LoVo (cell line): Measurements from ENCODE around the gene PEX1.
"Not testable (repeated sequence)": the region's sequence is repeated elsewhere in the genome, so short reads cannot be mapped to it uniquely, and the experiment has no call there.

ENCODE experiments used
- DNase-seq: peaks from one replicate; pipeline ENCODE4 v3.0.0-alpha.2; 2016; ENCODE audit warnings: low spot score

PEX1 gene

DNA sequence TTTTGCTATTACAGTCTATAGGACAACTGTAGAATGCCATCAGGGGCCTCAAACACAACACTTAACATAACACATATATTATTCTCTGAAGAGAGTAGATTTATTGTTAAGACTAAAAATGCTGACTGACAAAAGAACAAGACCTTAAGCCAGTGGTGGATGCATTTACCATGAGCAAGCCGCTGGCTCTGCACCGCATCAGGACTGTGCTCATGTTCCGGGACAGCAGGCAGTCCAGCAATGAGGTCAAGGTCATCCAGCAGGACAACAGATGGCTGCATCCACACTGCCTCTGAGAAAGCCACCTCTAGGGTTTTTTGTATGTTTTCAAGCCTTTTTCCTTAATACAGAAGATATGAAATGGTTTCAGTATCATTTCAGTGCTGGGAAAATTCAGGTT lies 23.8 kb downstream of the PEX1 start:
- no peak for DNase-seq

- DNase-seq: no peak
Observed at GRCh38 chr7:92503767-92504166, 24.6 kb downstream of the PEX1 start.

DNA sequence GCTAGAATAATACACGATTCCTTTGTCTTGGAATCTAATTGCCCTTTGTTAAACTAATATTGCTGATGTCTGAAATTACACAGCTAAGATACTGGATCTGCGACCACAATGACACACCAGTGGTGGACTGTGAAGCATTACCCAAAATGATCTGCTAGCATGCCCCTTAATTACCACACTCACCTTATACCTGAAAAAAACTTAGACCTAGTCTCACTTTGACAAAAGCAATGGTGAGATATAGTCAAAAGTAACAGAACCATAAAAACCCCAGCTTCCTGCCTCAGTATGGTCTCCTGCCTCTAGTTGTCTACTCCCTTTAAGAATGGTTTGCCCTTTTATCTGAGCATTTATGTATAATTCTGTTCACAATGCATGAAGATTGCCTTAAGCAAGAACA lies 29.8 kb downstream of the PEX1 start:
- DNase-seq: no peak

GRCh38 chr7:92496876-92497275 lies 31.4 kb downstream of the PEX1 start:
- DNase-seq: no peak

- DNase-seq: no peak
Observed at GRCh38 chr7:92489634-92490033, 38.7 kb downstream of the PEX1 start.

DNA sequence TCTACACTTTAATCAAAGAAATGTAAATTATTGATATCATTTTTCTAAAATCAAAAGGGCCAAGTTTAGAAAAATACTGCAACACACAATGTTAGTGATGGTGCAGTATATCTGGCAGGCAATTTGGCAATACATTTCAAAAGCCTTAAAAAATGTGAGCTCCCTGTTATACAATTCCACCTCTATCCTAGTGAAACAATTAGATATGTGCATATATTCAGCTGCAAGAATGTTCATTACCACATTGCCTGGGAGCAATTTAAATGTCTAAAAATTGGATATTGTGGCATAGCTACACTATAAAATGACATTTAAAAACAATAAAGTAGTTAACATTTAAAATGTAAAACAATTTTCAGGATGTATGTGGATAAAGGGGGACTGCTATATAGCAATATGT lies 40.5 kb downstream of the PEX1 start:
- no peak for DNase-seq

- DNase-seq: no peak
Observed at GRCh38 chr7:92485974-92486373, 42.3 kb downstream of the PEX1 start.

- DNase-seq: no peak
Observed at GRCh38 chr7:92485267-92485892, 42.9 kb downstream of the PEX1 start.

GRCh38 chr7:92484226-92484625 lies 44.1 kb downstream of the PEX1 start:
- DNase-seq: not testable (repeated sequence)

GRCh38 chr7:92483624-92484023 lies 44.7 kb downstream of the PEX1 start:
- DNase-seq: not testable (repeated sequence)

- not testable (repeated sequence) for DNase-seq
Observed at GRCh38 chr7:92479146-92479545, 49.2 kb downstream of the PEX1 start.

GRCh38 chr7:92478711-92479110 lies 49.6 kb downstream of the PEX1 start:
- no peak for DNase-seq

DNA sequence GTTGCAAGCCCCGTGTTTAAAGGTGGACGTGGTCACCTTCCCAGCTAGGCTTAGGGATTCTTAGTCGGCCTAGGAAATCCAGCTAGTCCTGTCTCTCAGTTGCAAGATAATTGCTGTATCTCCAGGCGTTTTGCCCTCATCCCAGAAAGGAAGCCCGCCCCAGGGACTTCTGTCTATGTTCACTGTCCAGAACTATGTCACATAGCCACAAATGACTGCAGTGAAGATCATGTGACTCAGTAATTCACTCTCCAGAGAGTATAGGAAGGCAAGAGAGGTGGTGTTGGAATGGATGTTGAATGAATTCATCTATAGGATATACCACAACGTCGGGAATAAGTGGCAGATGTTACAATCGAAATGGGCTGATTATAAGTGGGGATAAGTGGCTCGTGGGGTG lies 50.2 kb downstream of the PEX1 start:
- DNase-seq: no peak

GRCh38 chr7:92477681-92478080 lies 50.6 kb downstream of the PEX1 start, which contains the start of gene ERVW-1:
Gene ERVW-1, minus strand, starts transcription at chr7:92477946. Its CDS starts 7,565 bp downstream, at chr7:92470381.
- DNase-seq: not testable (repeated sequence)

DNA sequence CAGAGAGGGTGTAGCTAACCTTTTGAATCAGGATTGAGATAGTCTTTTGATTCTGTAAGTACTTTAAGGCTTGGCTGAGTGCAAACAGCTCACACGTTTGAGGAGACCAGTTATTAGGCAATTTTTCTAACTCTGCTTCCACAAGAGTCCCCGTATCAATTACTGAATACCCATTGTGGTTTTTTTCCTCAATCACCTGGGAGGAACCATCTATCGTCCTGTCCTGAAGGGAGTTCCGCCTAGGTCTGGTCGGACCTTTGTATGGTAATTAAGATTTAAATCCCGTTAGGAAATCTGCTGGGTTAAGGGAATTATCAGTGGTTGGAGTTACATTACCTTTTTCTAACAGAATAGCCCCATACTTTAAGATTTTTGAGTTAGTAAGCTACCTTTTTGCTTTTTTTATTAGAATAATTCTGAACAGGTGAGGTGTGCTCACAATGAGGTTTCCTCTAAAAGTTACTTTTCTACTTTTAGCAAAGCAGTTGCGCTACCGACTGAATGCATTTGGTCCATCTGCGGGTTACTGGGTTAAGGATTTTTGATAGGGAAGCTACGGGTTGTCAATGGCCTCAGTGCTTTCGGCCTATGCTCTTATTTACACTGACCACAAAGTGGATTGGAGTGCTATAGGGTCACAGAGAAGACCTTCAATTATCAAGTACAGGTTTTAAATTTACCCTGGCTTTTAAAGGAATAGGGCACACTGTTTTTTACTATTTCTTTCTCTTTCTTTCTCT lies 52.3 kb downstream of the PEX1 start:
- DNase-seq: not testable (repeated sequence)

DNA sequence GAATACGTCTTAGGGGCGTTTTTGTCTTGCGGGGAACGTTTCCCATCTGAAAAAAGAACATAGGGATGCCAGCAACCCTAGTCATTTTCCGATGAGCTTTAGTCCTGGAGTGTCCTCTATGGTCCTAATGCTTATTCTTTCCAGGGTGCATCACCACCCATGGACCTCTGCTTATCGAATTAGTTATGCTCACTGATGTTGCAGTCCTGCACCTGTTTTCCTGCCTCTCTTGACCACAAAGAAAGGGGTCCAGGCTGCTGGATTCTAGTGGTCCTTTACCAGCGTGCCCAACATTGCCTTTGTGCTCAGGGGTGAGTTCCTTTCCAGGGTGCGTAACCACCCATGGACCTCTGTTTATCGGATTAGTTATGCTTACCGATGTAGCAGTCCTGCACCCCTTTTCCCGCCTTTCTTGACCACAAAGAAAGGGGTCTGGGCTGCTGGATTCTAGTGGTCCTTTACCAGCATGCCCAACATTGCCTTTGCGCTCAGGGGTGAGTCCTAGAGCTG lies 53.0 kb downstream of the PEX1 start:
- not testable (repeated sequence) for DNase-seq

GRCh38 chr7:92473989-92474388 lies 54.3 kb downstream of the PEX1 start:
- peak; percentile 35 for DNase-seq

- not testable (repeated sequence) for DNase-seq
Observed at GRCh38 chr7:92468589-92468988, 59.7 kb downstream of the PEX1 start.

GRCh38 chr7:92466682-92467081 lies 61.6 kb downstream of the PEX1 start:
- DNase-seq: peak; percentile 20

DNA sequence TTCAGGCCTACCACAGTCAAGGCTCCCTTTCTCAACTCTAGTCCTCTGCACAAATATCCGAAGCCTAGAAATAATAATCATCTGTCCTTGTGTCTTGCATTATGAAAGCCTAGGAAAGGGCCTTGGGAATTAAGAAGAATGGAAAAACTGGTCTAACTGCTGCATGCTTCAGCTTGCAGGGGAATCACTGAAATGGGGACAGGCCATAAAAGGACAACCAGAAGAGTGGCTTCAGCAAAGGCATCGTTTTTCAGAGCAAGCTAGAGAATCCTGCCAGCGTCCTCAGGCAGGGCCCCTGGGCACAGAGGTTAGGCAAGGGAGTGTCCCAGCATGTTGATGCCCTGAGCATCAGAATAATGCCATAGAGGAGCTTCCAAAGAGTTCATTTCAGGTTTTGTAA lies 63.8 kb downstream of the PEX1 start:
- no peak for DNase-seq

- no peak for DNase-seq
Observed at GRCh38 chr7:92462560-92462959, 65.8 kb downstream of the PEX1 start.

DNA sequence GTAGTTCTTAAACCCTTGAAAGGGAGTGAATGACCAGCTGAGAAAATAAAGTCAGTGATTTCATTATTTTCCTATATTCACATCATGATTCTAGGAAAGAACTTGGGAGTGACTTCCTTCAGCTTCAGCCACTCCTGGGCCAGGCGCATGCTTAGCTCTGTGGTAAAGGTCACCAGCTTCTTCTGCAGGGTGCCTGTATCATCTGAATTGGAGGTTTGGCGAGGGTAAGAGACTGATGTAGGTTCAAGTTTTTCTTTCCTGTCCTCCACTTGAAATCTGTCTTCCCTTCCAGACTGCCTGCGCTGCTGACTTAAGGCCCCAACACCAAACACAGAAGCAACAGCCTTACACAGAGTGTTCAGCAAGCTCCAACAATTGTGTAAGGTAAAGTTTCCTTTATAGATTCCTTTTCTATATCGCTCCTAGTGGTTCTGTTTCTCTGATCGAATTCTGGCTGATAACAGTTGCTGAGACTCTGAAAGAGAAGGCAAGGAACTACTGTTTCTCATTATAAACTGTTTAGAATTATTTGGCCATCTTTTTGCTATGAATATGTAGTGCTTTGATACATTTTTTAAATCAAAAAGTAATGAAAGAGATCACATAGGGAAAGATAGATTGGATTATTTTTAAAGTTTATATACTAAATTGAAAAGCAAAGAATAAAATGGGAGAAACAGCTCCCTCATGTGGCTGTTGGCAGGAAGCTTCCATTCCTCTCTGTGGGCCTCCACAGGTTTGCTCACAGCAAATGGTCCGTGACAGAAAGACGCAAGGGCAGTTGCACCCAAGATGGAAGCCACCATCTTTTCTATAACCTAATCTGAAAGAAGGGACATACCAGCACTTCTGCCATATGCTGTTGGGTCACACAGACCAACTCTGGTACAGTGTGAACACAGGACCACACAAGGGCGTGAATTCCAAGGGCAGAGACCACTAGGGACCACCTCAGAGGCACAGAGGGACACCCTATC lies 67.0 kb downstream of the PEX1 start:
- DNase-seq: peak; percentile 40
